ENCODE measurements around the gene USP35. TPM values are rescaled to one million over a fixed set of nuclear protein-coding genes. Genes with fewer than 3 reads are reported as not detected.

USP35 gene
- total RNA-seq, 1 donor from 2014 or later: 7.1 TPM

DNA sequence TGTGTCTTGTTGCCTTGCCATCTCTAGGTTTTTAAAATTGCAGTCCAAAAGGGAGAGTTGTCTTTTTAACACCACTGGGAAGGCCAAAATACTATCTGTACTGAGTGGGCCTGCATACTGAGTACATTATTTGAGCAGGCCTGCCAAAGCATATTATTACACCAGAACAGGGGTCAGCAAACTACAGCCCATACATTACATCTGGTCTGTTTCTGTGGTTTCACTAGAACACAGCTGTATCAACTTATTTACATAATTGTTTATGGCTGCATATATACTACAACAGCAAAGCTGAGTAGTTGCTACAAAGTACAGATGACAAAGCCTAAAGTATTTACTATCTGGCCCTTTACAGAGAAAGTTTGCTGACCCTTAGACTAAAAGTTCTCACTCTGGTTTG lies 74.0 kb downstream of the USP35 start:
- no peaks in the 10 kb centered on the region for H3K27me3 ChIP-seq
- H3K4me3 ChIP-seq: no peak overlapping the region
- no peak for TF ChIP-seq CTCF (IDR thresholded peaks at IDR 0.05)
- intact Hi-C loops (cut with DNase I): no loop called here
- peaks cover 7% of the 10 kb centered on the region for H3K4me1 ChIP-seq
- no peaks in the 10 kb centered on the region for H3K36me3 ChIP-seq
- DNase-seq: no peak
- no peak overlapping the region for H3K27ac ChIP-seq
- no peak for ATAC-seq
- H3K9me3 ChIP-seq: no peaks in the 10 kb centered on the region

Other genes with a start within 250 kb of the USP35 start
- gene INTS4, start 194.3 kb upstream of the USP35 start, total RNA-seq: 35.9 TPM
- gene KCTD14, start 165.6 kb upstream of the USP35 start, total RNA-seq: 13.6 TPM
- not detected for gene THRSP, start 125.1 kb upstream of the USP35 start, total RNA-seq
- 140 TPM for gene NDUFC2, start 109.1 kb upstream of the USP35 start, total RNA-seq
- 31.5 TPM for gene ALG8, start 49.3 kb upstream of the USP35 start, total RNA-seq
- 10.9 TPM for gene KCTD21, start 293 bp upstream of the USP35 start, total RNA-seq
- gene GAB2, start 228.9 kb downstream of the USP35 start, total RNA-seq: 65.8 TPM